Body of pancreas (tissue), 4 donors: Measurements from ENCODE around the gene TTC13.

Experiments
- CTCF ChIP-seq, 7 experiments: fragments of 450-650 bp in 4 of 7; fragments of 200-600 bp in 3 of 7; sonication (generic) in 3 of 7; IDR thresholded peaks; one replicate each; pipeline ENCODE4 v1.5.1; 2016 to 2019; ENCODE audit warnings: antibody characterized with exemption in 7 of 7
- POLR2A ChIP-seq, 3 donors: fragments of 450-650 bp; IDR thresholded peaks; one replicate each; pipeline ENCODE4 v1.6.1; 2016; ENCODE audit warnings: antibody characterized with exemption in 3 of 3, mild to moderate bottlenecking in 2 of 3

- TF ChIP-seq CTCF (IDR thresholded peaks at IDR 0.05) (no peak), POLR2A (IDR thresholded peaks at IDR 0.05) (no peak)
Observed at GRCh38 chr1:230926182-230926581, 52.5 kb downstream of the TTC13 start.
